GM23248 (cell line): Measurements from ENCODE around the gene POLR1A. TPM values are rescaled to one million over a fixed set of nuclear protein-coding genes. Genes with fewer than 3 reads are reported as not detected.
"Not testable (repeated sequence)": the region's sequence is repeated elsewhere in the genome, so short reads cannot be mapped to it uniquely, and the experiment has no call there.

Experiments
- DNase-seq: peaks from one replicate; pipeline ENCODE4 v3.0.0-alpha.2; 2015
- H2AFZ ChIP-seq: fragments of 200-600 bp; sonication (generic); 2 replicates; pipeline ENCODE4 v1.6.1; 2016; ENCODE audit warnings: antibody characterized with exemption
- H3F3A ChIP-seq: fragments of 200-600 bp; sonication (generic); 2 replicates; pipeline ENCODE4 v1.6.1; 2016; ENCODE audit warnings: mild to moderate bottlenecking, antibody characterized with exemption, mixed run types; ENCODE audit not compliant: insufficient read depth
- H3K27ac ChIP-seq: fragments of 200-600 bp; sonication (generic); 2 replicates; pipeline ENCODE4 v1.5.1; 2016; ENCODE audit warnings: mild to moderate bottlenecking
- H3K27me3 ChIP-seq: fragments of 200-600 bp; sonication (generic); replicated peaks from 2 replicates; pipeline ENCODE4 v1.6.1; 2016; ENCODE audit warnings: mild to moderate bottlenecking; ENCODE audit not compliant: insufficient read depth
- H3K36me3 ChIP-seq: fragments of 200-600 bp; sonication (generic); 2 replicates; pipeline ENCODE4 v1.6.1; 2016; ENCODE audit warnings: low read depth, mild to moderate bottlenecking
- H3K4me1 ChIP-seq: fragments of 200-600 bp; sonication (generic); 2 replicates; pipeline ENCODE4 v1.6.1; 2016; ENCODE audit warnings: mild to moderate bottlenecking; ENCODE audit not compliant: insufficient read depth
- H3K4me2 ChIP-seq: fragments of 200-600 bp; sonication (generic); one replicate; pipeline ENCODE4 v1.6.1; 2016; ENCODE audit warnings: mild to moderate bottlenecking; ENCODE audit not compliant: unreplicated experiment
- H3K4me3 ChIP-seq: fragments of 200-600 bp; sonication (generic); 2 replicates; pipeline ENCODE4 v1.5.1; 2016; ENCODE audit warnings: mild to moderate bottlenecking
- H3K79me2 ChIP-seq: fragments of 200-600 bp; sonication (generic); 2 replicates; pipeline ENCODE4 v1.6.1; 2016; ENCODE audit warnings: mild to moderate bottlenecking; ENCODE audit not compliant: insufficient read depth
- H3K9ac ChIP-seq: fragments of 200-600 bp; sonication (generic); 2 replicates; pipeline ENCODE4 v1.6.1; 2016; ENCODE audit warnings: mild to moderate bottlenecking
- H3K9me2 ChIP-seq: fragments of 200-600 bp; sonication (generic); 2 replicates; pipeline ENCODE4 v1.6.1; 2016; ENCODE audit warnings: mixed run types, mild to moderate bottlenecking, moderate library complexity; ENCODE audit not compliant: insufficient read depth
- H3K9me3 ChIP-seq: fragments of 200-600 bp; sonication (generic); one replicate; pipeline ENCODE4 v1.6.1; 2017; ENCODE audit warnings: low read depth
- H4K20me1 ChIP-seq: fragments of 200-600 bp; sonication (generic); 2 replicates; pipeline ENCODE4 v1.6.0; 2016; ENCODE audit not compliant: insufficient read depth
- EZH2 ChIP-seq: fragments of 200-600 bp; sonication (generic); IDR thresholded peaks from 2 replicates; pipeline ENCODE4 v1.6.1; 2018; ENCODE audit warnings: antibody characterized with exemption, mild to moderate bottlenecking; ENCODE audit not compliant: insufficient read depth, poor library complexity, severe bottlenecking
- EZH2phosphoT487 ChIP-seq: fragments of 200-600 bp; sonication (generic); IDR thresholded peaks from 2 replicates; pipeline ENCODE4 v1.6.1; 2018; ENCODE audit warnings: antibody characterized with exemption, moderate library complexity, mild to moderate bottlenecking, low read depth; ENCODE audit not compliant: insufficient read depth
- WGBS, 2 experiments: methylation state at CpG; one replicate each; pipeline ENCODE4 v1.1.6; 2015 to 2017; ENCODE audit warnings: low lambda C conversion rate in 2 of 2, low coverage in 1 of 2; ENCODE audit errors: missing lambda C conversion rate in 2 of 2; 5-methylcytosine and 5-hydroxymethylcytosine counted together
- in situ Hi-C: fragments of 300-500 bp; cut with MboI; formaldehyde crosslinking; loops from 2 replicates; pipeline ENCODE4 v1.15.0; 2020
- polyA plus RNA-seq: library from polyadenylated mRNA; unstranded; fragments of >200 nt; fragmentation: Nextera tagmentation; extraction: Ambion mirVana; gene quantifications from 2 replicates; pipeline ENCODE4 v1.2.1, GENCODE V29; 2016
- total RNA-seq: library from RNA; depleted of rRNA; stranded (reverse); fragments of >200 nt; shearing (Covaris generic); gene quantifications from 2 replicates; pipeline ENCODE4 v1.2.3, GENCODE V29; 2014

The POLR1A gene
- total and polyA plus RNA-seq, 2 experiments from 2014 or later: 8.9 to 13.0 TPM

GRCh38 chr2:85994421-85994777, 111.3 kb downstream of the POLR1A start:
- H3K27me3 ChIP-seq: no peaks in the 10 kb centered on the region
- no peak overlapping the region for H3K27ac ChIP-seq
- H3K36me3 ChIP-seq: no peaks in the 10 kb centered on the region
- no peaks in the 10 kb centered on the region for H3K9me2 ChIP-seq
- in situ Hi-C loops: no loop called here
- H3K9me3 ChIP-seq: no peaks in the 10 kb centered on the region
- no peak overlapping the region for H3K4me3 ChIP-seq
- no peak overlapping the region for H3K9ac ChIP-seq
- H2AFZ ChIP-seq: peak overlapping the region; percentile 10; the same call in 1 of the 2 replicates
- WGBS, 2 experiments: 76 to 86% methylated on average over 3 of the region's 3 CpGs
- H3K79me2 ChIP-seq: no peaks in the 10 kb centered on the region
- no peak overlapping the region for H3K4me2 ChIP-seq
- H3F3A ChIP-seq: peaks cover 26% of the 10 kb centered on the region
- no peaks in the 10 kb centered on the region for H4K20me1 ChIP-seq
- TF ChIP-seq EZH2 (no peak), EZH2phosphoT487 (no peak)
- peaks cover 41% of the 10 kb centered on the region for H3K4me1 ChIP-seq
- DNase-seq: no peak

- Histone ChIP-seq H3K9ac (no peak overlapping the region), H3K79me2 (no peaks in the 10 kb centered on the region), H4K20me1 (no peaks in the 10 kb centered on the region), H3K9me3 (no peaks in the 10 kb centered on the region), H3K4me2 (no peak overlapping the region), H3K4me3 (no peak overlapping the region), H3K27ac (no peak overlapping the region), H3K36me3 (no peaks in the 10 kb centered on the region), H3K9me2 (no peaks in the 10 kb centered on the region), H2AFZ (no peak overlapping the region), H3F3A (peaks cover 14% of the 10 kb centered on the region), H3K4me1 (peaks cover 31% of the 10 kb centered on the region), H3K27me3 (no peaks in the 10 kb centered on the region)
- DNase-seq: no peak
- in situ Hi-C loops: no loop called here
- no peak for TF ChIP-seq EZH2phosphoT487
- TF ChIP-seq EZH2: no peak
These were observed 113.1 kb downstream of the POLR1A start for GRCh38 chr2:85992611-85993010.

- H3K27me3 ChIP-seq, H3K9me2 ChIP-seq, H3K4me3 ChIP-seq, H4K20me1 ChIP-seq, DNase-seq, H2AFZ ChIP-seq, H3K4me2 ChIP-seq, H3K79me2 ChIP-seq, H3K9ac ChIP-seq, H3F3A ChIP-seq, H3K36me3 ChIP-seq, H3K9me3 ChIP-seq, in situ Hi-C loops, H3K27ac ChIP-seq: not testable (repeated sequence)
- peaks cover 25% of the 10 kb centered on the region for H3K4me1 ChIP-seq
- WGBS, 2 experiments: 77 to 79% methylated on average over 9 of the region's 9 CpGs
These were observed 113.6 kb downstream of the POLR1A start for GRCh38 chr2:85992053-85992452.

- 93 to 95% methylated on average over 8 of the region's 8 CpGs for WGBS, 2 experiments
- Histone ChIP-seq H3K27me3 (no peaks in the 10 kb centered on the region), H3K36me3 (no peaks in the 10 kb centered on the region), H3K9ac (no peak overlapping the region), H2AFZ (no peak overlapping the region), H4K20me1 (no peaks in the 10 kb centered on the region), H3K4me1 (peaks cover 18% of the 10 kb centered on the region), H3F3A (0 out of 2 replicates have a peak, but pooled peaks cover 6% of the 10 kb centered on the region), H3K4me3 (no peak overlapping the region), H3K9me3 (no peaks in the 10 kb centered on the region), H3K4me2 (no peak overlapping the region), H3K27ac (no peak overlapping the region), H3K9me2 (no peaks in the 10 kb centered on the region), H3K79me2 (no peaks in the 10 kb centered on the region)
- in situ Hi-C loops: no loop called here
- no peak for TF ChIP-seq EZH2
- no peak for TF ChIP-seq EZH2phosphoT487
- no peak for DNase-seq
These were observed 115.6 kb downstream of the POLR1A start for GRCh38 chr2:85990084-85990483.

- no peaks in the 10 kb centered on the region for H3K36me3 ChIP-seq
- H3K27ac ChIP-seq: no peak overlapping the region
- no peak overlapping the region for H3K9ac ChIP-seq
- H3K79me2 ChIP-seq: no peaks in the 10 kb centered on the region
- no peaks in the 10 kb centered on the region for H3K27me3 ChIP-seq
- WGBS, 2 experiments: 87 to 88% methylated on average over 7 of the region's 7 CpGs
- no peak overlapping the region for H3K4me2 ChIP-seq
- H3K4me1 ChIP-seq: peaks cover 17% of the 10 kb centered on the region
- DNase-seq: no peak
- TF ChIP-seq EZH2: no peak
- no peak for TF ChIP-seq EZH2phosphoT487
- no peaks in the 10 kb centered on the region for H3K9me3 ChIP-seq
- in situ Hi-C loops: no loop called here
- no peaks in the 10 kb centered on the region for H3K9me2 ChIP-seq
- H3F3A ChIP-seq: 0 out of 2 replicates have a peak, but pooled peaks cover 6% of the 10 kb centered on the region
- H4K20me1 ChIP-seq: no peaks in the 10 kb centered on the region
- H3K4me3 ChIP-seq: no peak overlapping the region
- H2AFZ ChIP-seq: no peak overlapping the region
These were observed 116.3 kb downstream of the POLR1A start for GRCh38 chr2:85989288-85989865.
